Sigmoid colon (tissue), 4 donors: ENCODE data around the gene PSTPIP2.

ENCODE experiments used
- POLR2A ChIP-seq, 2 donors: fragments of 450-650 bp; IDR thresholded peaks; one replicate each; pipeline ENCODE4 v1.6.1; 2016; ENCODE audit warnings: antibody characterized with exemption in 2 of 2, mild to moderate bottlenecking in 2 of 2, moderate library complexity in 2 of 2
- POLR2AphosphoS5 ChIP-seq, 4 donors: sonication (generic); formaldehyde crosslinking; IDR thresholded peaks; one replicate each; pipeline ENCODE4 v1.6.1; 2017; ENCODE audit warnings: antibody characterized with exemption in 4 of 4
- TF ChIP-seq, protein P1 (sequence below), 4 experiments: fragments of 450-650 bp in 3 of 4; fragments of 200-600 bp in 1 of 4; IDR thresholded peaks; one replicate each; pipeline ENCODE4 v1.5.1; 2016 to 2019; ENCODE audit warnings: antibody characterized with exemption in 4 of 4, mild to moderate bottlenecking in 3 of 4, moderate library complexity in 2 of 4

GRCh38 chr18:45978084-45978483, 94.0 kb downstream of the PSTPIP2 start:
- TF ChIP-seq, protein P1, sequence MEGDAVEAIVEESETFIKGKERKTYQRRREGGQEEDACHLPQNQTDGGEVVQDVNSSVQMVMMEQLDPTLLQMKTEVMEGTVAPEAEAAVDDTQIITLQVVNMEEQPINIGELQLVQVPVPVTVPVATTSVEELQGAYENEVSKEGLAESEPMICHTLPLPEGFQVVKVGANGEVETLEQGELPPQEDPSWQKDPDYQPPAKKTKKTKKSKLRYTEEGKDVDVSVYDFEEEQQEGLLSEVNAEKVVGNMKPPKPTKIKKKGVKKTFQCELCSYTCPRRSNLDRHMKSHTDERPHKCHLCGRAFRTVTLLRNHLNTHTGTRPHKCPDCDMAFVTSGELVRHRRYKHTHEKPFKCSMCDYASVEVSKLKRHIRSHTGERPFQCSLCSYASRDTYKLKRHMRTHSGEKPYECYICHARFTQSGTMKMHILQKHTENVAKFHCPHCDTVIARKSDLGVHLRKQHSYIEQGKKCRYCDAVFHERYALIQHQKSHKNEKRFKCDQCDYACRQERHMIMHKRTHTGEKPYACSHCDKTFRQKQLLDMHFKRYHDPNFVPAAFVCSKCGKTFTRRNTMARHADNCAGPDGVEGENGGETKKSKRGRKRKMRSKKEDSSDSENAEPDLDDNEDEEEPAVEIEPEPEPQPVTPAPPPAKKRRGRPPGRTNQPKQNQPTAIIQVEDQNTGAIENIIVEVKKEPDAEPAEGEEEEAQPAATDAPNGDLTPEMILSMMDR (IDR thresholded peaks at IDR 0.05), result no peak
- TF ChIP-seq POLR2AphosphoS5 (IDR thresholded peaks at IDR 0.05) (no peak), POLR2A (IDR thresholded peaks at IDR 0.05) (no peak)
